Neural crest cell (in vitro differentiated cells): ENCODE measurements around the gene ARHGAP18. TPM values are rescaled to one million over a fixed set of nuclear protein-coding genes. Genes with fewer than 3 reads are reported as not detected.

Source experiments
- DNase-seq: peaks from one replicate; pipeline ENCODE4 v3.0.0; 2021; ENCODE audit warnings: low read depth, mixed read lengths, low spot score
- H3K27ac Mint-ChIP-seq: one replicate; pipeline ENCODE4 v1.8.0; 2021; ENCODE audit warnings: mild to moderate bottlenecking, mixed read lengths; ENCODE audit not compliant: unreplicated experiment
- H3K27me3 Mint-ChIP-seq: 2 replicates; pipeline ENCODE4 v1.8.0; 2021; ENCODE audit warnings: low read depth, mild to moderate bottlenecking, mixed read lengths
- H3K36me3 Mint-ChIP-seq: 2 replicates; pipeline ENCODE4 v1.8.0; 2021; ENCODE audit warnings: low read depth, mild to moderate bottlenecking, mixed read lengths
- H3K4me1 Mint-ChIP-seq: 2 replicates; pipeline ENCODE4 v1.8.0; 2021; ENCODE audit warnings: mixed read lengths
- H3K4me3 Mint-ChIP-seq: one replicate; pipeline ENCODE4 v1.8.0; 2021; ENCODE audit warnings: mild to moderate bottlenecking, mixed read lengths
- H3K9me3 Mint-ChIP-seq: 2 replicates; pipeline ENCODE4 v1.8.0; 2021; ENCODE audit warnings: mixed read lengths
- CTCF ChIP-seq: fragments of 200-600 bp; sonication (generic); conservative IDR thresholded peaks from 2 replicates; pipeline ENCODE4 v1.5.0; 2021; ENCODE audit warnings: antibody characterized with exemption, mild to moderate bottlenecking
- total RNA-seq: library from RNA; stranded (reverse); gene quantifications from 2 replicates; pipeline ENCODE4 v1.2.1, GENCODE V29; 2021

Gene ARHGAP18
- total RNA-seq, 1 donor from 2014 or later: 3.4 TPM

GRCh38 chr6:129608886-129609537 is 101.0 kb downstream of the ARHGAP18 start:
- H3K4me1 Mint-ChIP-seq: no peaks in the 10 kb centered on the region
- no peak overlapping the region for H3K27ac Mint-ChIP-seq
- no peaks in the 10 kb centered on the region for H3K9me3 Mint-ChIP-seq
- DNase-seq: no peak
- no peak overlapping the region for H3K4me3 Mint-ChIP-seq
- H3K36me3 Mint-ChIP-seq: no peaks in the 10 kb centered on the region
- H3K27me3 Mint-ChIP-seq: no peaks in the 10 kb centered on the region
- no peak for TF ChIP-seq CTCF

- no peak for TF ChIP-seq CTCF
- Mint-ChIP-seq H3K9me3 (no peaks in the 10 kb centered on the region), H3K27ac (no peak overlapping the region), H3K4me3 (no peak overlapping the region), H3K36me3 (no peaks in the 10 kb centered on the region), H3K27me3 (no peaks in the 10 kb centered on the region), H3K4me1 (no peaks in the 10 kb centered on the region)
- DNase-seq: no peak
These were observed 102.3 kb downstream of the ARHGAP18 start for GRCh38 chr6:129607581-129608186.

GRCh38 chr6:129606664-129607063 is 103.3 kb downstream of the ARHGAP18 start:
- no peak for TF ChIP-seq CTCF
- H3K36me3 Mint-ChIP-seq: no peaks in the 10 kb centered on the region

GRCh38 chr6:129605967-129606366 is 104.0 kb downstream of the ARHGAP18 start:
- Mint-ChIP-seq H3K27ac (no peak overlapping the region), H3K36me3 (no peaks in the 10 kb centered on the region), H3K4me1 (no peaks in the 10 kb centered on the region), H3K4me3 (no peak overlapping the region), H3K27me3 (no peaks in the 10 kb centered on the region), H3K9me3 (no peaks in the 10 kb centered on the region)
- TF ChIP-seq CTCF: no peak
- DNase-seq: no peak

More at GRCh38 chr6:129606664-129607063, 103.3 kb downstream of the ARHGAP18 start:
- Mint-ChIP-seq H3K27ac (no peak overlapping the region), H3K27me3 (no peaks in the 10 kb centered on the region), H3K4me1 (no peaks in the 10 kb centered on the region), H3K4me3 (no peak overlapping the region), H3K9me3 (no peaks in the 10 kb centered on the region)
- no peak for DNase-seq

- no peak overlapping the region for H3K4me3 Mint-ChIP-seq
- no peaks in the 10 kb centered on the region for H3K27me3 Mint-ChIP-seq
- H3K9me3 Mint-ChIP-seq: no peaks in the 10 kb centered on the region
- DNase-seq: no peak
- no peaks in the 10 kb centered on the region for H3K36me3 Mint-ChIP-seq
- H3K27ac Mint-ChIP-seq: no peak overlapping the region
- no peaks in the 10 kb centered on the region for H3K4me1 Mint-ChIP-seq
- TF ChIP-seq CTCF: no peak
These were observed 104.9 kb downstream of the ARHGAP18 start for GRCh38 chr6:129605095-129605494.
